Muscle of back (tissue), 11 donors: ENCODE measurements around the gene KIF4A. TPM values are rescaled to one million over a fixed set of nuclear protein-coding genes. Genes with fewer than 3 reads are reported as not detected.
A peak's percentile ranks its signal among the peaks of the same experiment; 100 is the strongest.
"Not testable (repeated sequence)": the region's sequence is repeated elsewhere in the genome, so short reads cannot be mapped to it uniquely, and the experiment has no call there.

Experiments
- DNase-seq, 3 donors: peaks; one replicate each; pipeline versions ENCODE4 v3.0.0 to v3.0.0-alpha.2; 2013
- polyA plus RNA-seq, 10 donors: library from polyadenylated mRNA; unstranded; fragments of 120-200 nt; gene quantifications; one replicate each; pipeline ENCODE4 v1.2.1, GENCODE V29; 2013; ENCODE audit not compliant: insufficient read length in 10 of 10

KIF4A gene
- polyA plus RNA-seq, 10 donors: 5.2 to 13.3 (median 7.9) TPM

- DNase-seq: not testable (repeated sequence)
These were observed 78.8 kb downstream of the KIF4A start for GRCh38 chrX:70368731-70369130.

- DNase-seq: no peak
These were observed 96.3 kb downstream of the KIF4A start for GRCh38 chrX:70386235-70386634.

- peak in 1 of 3 donors; percentile 3 for DNase-seq
These were observed 109.0 kb downstream of the KIF4A start for GRCh38 chrX:70398899-70399298.

- not testable (repeated sequence) for DNase-seq
These were observed 110.3 kb downstream of the KIF4A start for GRCh38 chrX:70400181-70400580.

GRCh38 chrX:70402721-70403120, 112.8 kb downstream of the KIF4A start:
- no peak for DNase-seq

GRCh38 chrX:70405003-70405402, 115.1 kb downstream of the KIF4A start:
- DNase-seq: no peak

GRCh38 chrX:70410921-70411320, 121.0 kb downstream of the KIF4A start:
- no peak for DNase-seq

GRCh38 chrX:70411475-70411874, 121.6 kb downstream of the KIF4A start:
- DNase-seq: no peak

GRCh38 chrX:70421618-70422017, 131.7 kb downstream of the KIF4A start:
- no peak for DNase-seq

- peak in 1 of 3 donors; percentile 28 for DNase-seq
These were observed 133.0 kb downstream of the KIF4A start, which contains the start of gene GDPD2 for GRCh38 chrX:70422851-70423341. TSS of gene GDPD2 (plus strand) at chrX:70423314. CDS start at chrX:70424985, 1,671 bp downstream.

GRCh38 chrX:70423936-70424675, 134.2 kb downstream of the KIF4A start:
- DNase-seq: no peak

GRCh38 chrX:70424801-70425200, 134.9 kb downstream of the KIF4A start:
- no peak for DNase-seq

GRCh38 chrX:70426286-70427278, 136.7 kb downstream of the KIF4A start:
- no peak for DNase-seq

- DNase-seq: no peak
These were observed 137.5 kb downstream of the KIF4A start for GRCh38 chrX:70427365-70427764.

- DNase-seq: no peak
These were observed 139.9 kb downstream of the KIF4A start for GRCh38 chrX:70429759-70430158.

- DNase-seq: no peak
These were observed 143.3 kb downstream of the KIF4A start for GRCh38 chrX:70432936-70433847.

- DNase-seq: peak; percentile 33 to 73 (median 63)
These were observed 144.0 kb downstream of the KIF4A start for GRCh38 chrX:70433848-70434351.

- DNase-seq: peak; percentile 68 to 88 (median 78)
These were observed 144.5 kb downstream of the KIF4A start for GRCh38 chrX:70434352-70434866.

GRCh38 chrX:70434914-70435586, 145.1 kb downstream of the KIF4A start:
- DNase-seq: peak in 2 of 3 donors; percentile 30 to 37

GRCh38 chrX:70436343-70436742, 146.4 kb downstream of the KIF4A start:
- no peak for DNase-seq
